ENCODE data around the gene MPL. TPM values are rescaled to one million over a fixed set of nuclear protein-coding genes. Genes with fewer than 3 reads are reported as not detected.

MPL gene
- total and polyA plus RNA-seq, 4 donors = 0.03 to 1.0 TPM; not detected in 2

- TF ChIP-seq SP1 (IDR thresholded peaks at IDR 0.05) = no peak
- no peak for TF ChIP-seq HNF4G (IDR thresholded peaks at IDR 0.05)
- TF ChIP-seq YY1 (IDR thresholded peaks at IDR 0.05) = no peak
- no peak for TF ChIP-seq RAD21 (IDR thresholded peaks at IDR 0.05)
- no peak for TF ChIP-seq RXRA (IDR thresholded peaks at IDR 0.05)
- TF ChIP-seq CTCF (IDR thresholded peaks at IDR 0.05; ENCODE audit: low read depth, low read length, missing input control) = no peak
- TF ChIP-seq NR2F2 (IDR thresholded peaks at IDR 0.05) = no peak
- TF ChIP-seq, protein P1, sequence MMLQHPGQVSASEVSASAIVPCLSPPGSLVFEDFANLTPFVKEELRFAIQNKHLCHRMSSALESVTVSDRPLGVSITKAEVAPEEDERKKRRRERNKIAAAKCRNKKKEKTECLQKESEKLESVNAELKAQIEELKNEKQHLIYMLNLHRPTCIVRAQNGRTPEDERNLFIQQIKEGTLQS (IDR thresholded peaks at IDR 0.05) = no peak
- no peak for TF ChIP-seq EGR1 (IDR thresholded peaks at IDR 0.05; ENCODE audit: low read depth in 2 of 2)
- no peak for TF ChIP-seq REST (IDR thresholded peaks at IDR 0.05)
- TF ChIP-seq MAX (IDR thresholded peaks at IDR 0.05) = no peak
- TF ChIP-seq GABPA (IDR thresholded peaks at IDR 0.05 in 1 of 2, conservative IDR thresholded peaks at IDR 0.05 in 1 of 2) = no peak
- TF ChIP-seq FOXA1 (IDR thresholded peaks at IDR 0.05) = no peak
- no peak for TF ChIP-seq ZBTB33 (IDR thresholded peaks at IDR 0.05)
- Histone ChIP-seq H3K4me1 (ENCODE audit: control insufficient read depth in 4 of 4, insufficient read depth in 4 of 4, low read length in 3 of 4) (peaks cover 13 to 37% (median 26%) of the 10 kb centered on the region in 4 donors), H3K9ac (ENCODE audit: low read depth in 1 of 2, low read length in 2 of 2) (no peak overlapping the region), H3K4me3 (ENCODE audit: low read depth in 1 of 3, low read length in 3 of 3) (no peak overlapping the region), H3K9me3 (ENCODE audit: control insufficient read depth in 4 of 4, low read length in 3 of 4) (no peaks in the 10 kb centered on the region), H3K27ac (ENCODE audit: low read depth in 1 of 2, low read length in 2 of 2) (no peak overlapping the region), H3K27me3 (ENCODE audit: control insufficient read depth in 4 of 4, insufficient read depth in 4 of 4, low read length in 3 of 4) (no peaks in the 10 kb centered on the region), H3K36me3 (ENCODE audit: control insufficient read depth in 4 of 4, insufficient read depth in 3 of 4, low read depth in 1 of 4, low read length in 3 of 4) (peaks cover 0 to 4% (median 0%) of the 10 kb centered on the region in 4 donors)
- 93% methylated on average over 10 of the region's 10 CpGs for WGBS
- no peak for DNase-seq (ENCODE audit: low spot score)
Observed at GRCh38 chr1:43315963-43316737, 21.5 kb upstream of the MPL start.
